H1 (cell line): ENCODE results near the gene CTBP2. TPM values are rescaled to one million over a fixed set of nuclear protein-coding genes. Genes with fewer than 3 reads are reported as not detected.

Experiments used
- CTCF ChIA-PET: fragments of 300-600 bp; sonication (Branson Sonifier 250); formaldehyde crosslinking; loops from one replicate; lab custom pipeline; 2021; ENCODE audit not compliant: partially characterized antibody; lab: Charles Lee
- POLR2A ChIA-PET: fragments of 300-600 bp; sonication (Branson Sonifier 250); formaldehyde crosslinking; loops from one replicate; lab custom pipeline; 2021; ENCODE audit warnings: inconsistent platforms; ENCODE audit not compliant: partially characterized antibody; lab: Charles Lee
- DNase-seq, 2 experiments: peaks; one replicate each; pipeline versions ENCODE4 v3.0.0 to v3.0.0-alpha.2; 2010 to 2022; ENCODE audit warnings: low spot score in 2 of 2, low read depth in 1 of 2, mixed read lengths in 1 of 2
- FAIRE-seq: peaks from 2 replicates; lab custom pipeline; 2011; peaks lifted over from hg19 to GRCh38; lab: Jason Lieb, UNC
- H2AFZ ChIP-seq: 2 replicates; pipeline ENCODE4 v1.8.1; 2012; ENCODE audit warnings: low read length, inconsistent platforms
- H2AK5ac ChIP-seq: 2 replicates; pipeline ENCODE4 v1.6.1; 2013; ENCODE audit warnings: low read depth, low read length
- H2BK120ac ChIP-seq: replicated peaks from 2 replicates; pipeline ENCODE3; 2013; ENCODE audit warnings: low read depth, low read length, inconsistent platforms
- H2BK12ac ChIP-seq: 2 replicates; pipeline ENCODE4 v1.6.1; 2013; ENCODE audit warnings: low read depth, low read length
- H2BK15ac ChIP-seq: 2 replicates; pipeline ENCODE4 v1.6.1; 2013; ENCODE audit warnings: low read length
- H2BK20ac ChIP-seq: 2 replicates; pipeline ENCODE4 v1.6.1; 2013; ENCODE audit warnings: low read length
- H2BK5ac ChIP-seq: 2 replicates; pipeline ENCODE4 v1.6.1; 2013; ENCODE audit warnings: low read depth, low read length
- H3K14ac ChIP-seq: 2 replicates; pipeline ENCODE4 v1.6.1; 2013; ENCODE audit warnings: inconsistent platforms; ENCODE audit not compliant: insufficient read length
- H3K18ac ChIP-seq: 2 replicates; pipeline ENCODE4 v1.6.1; 2013; ENCODE audit warnings: low read length; ENCODE audit errors: extremely low read depth
- H3K23ac ChIP-seq: 2 replicates; pipeline ENCODE4 v1.6.1; 2013; ENCODE audit warnings: inconsistent platforms; ENCODE audit not compliant: insufficient read length
- H3K23me2 ChIP-seq: 2 replicates; pipeline ENCODE4 v1.6.1; 2013; ENCODE audit warnings: low read depth, low read length
- H3K27ac ChIP-seq: 2 replicates; pipeline ENCODE4 v1.6.1; 2011; ENCODE audit warnings: low read depth, low read length, inconsistent platforms
- H3K27me3 ChIP-seq, 4 experiments: replicated peaks in 1 of 4; 1 replicate in 1 of 4; 2 replicates in 3 of 4; pipeline versions ENCODE4 v1.6.1 to v1.8.1; 2011 to 2013; ENCODE audit warnings: low read length in 3 of 4, mild to moderate bottlenecking in 3 of 4, inconsistent platforms in 2 of 4, mixed read lengths in 2 of 4, moderate library complexity in 1 of 4; ENCODE audit not compliant: control insufficient read depth in 3 of 4, insufficient read depth in 3 of 4; ENCODE audit errors: extremely low read depth in 1 of 4
- H3K36me3 ChIP-seq, 4 experiments: 2 replicates each; pipeline versions ENCODE4 v1.6.1 to v1.8.1; 2011 to 2013; ENCODE audit warnings: mild to moderate bottlenecking in 4 of 4, low read length in 3 of 4, moderate library complexity in 2 of 4, control low read depth in 1 of 4, inconsistent platforms in 1 of 4; ENCODE audit not compliant: insufficient read depth in 4 of 4, control insufficient read depth in 2 of 4
- H3K4ac ChIP-seq: replicated peaks from 2 replicates; pipeline ENCODE3; 2013; ENCODE audit warnings: low read length, low read depth, mixed read lengths, inconsistent platforms; ENCODE audit not compliant: insufficient read length
- H3K4me1 ChIP-seq, 4 experiments: replicated peaks in 1 of 4; 1 replicate in 1 of 4; 2 replicates in 3 of 4; pipeline versions ENCODE4 v1.6.1 to v1.8.1; 2011 to 2013; ENCODE audit warnings: low read length in 3 of 4, inconsistent platforms in 2 of 4, mixed read lengths in 1 of 4; ENCODE audit not compliant: insufficient read depth in 4 of 4, control insufficient read depth in 3 of 4
- H3K4me2 ChIP-seq, 2 experiments: 2 replicates each; pipeline versions ENCODE4 v1.6.1 to v1.8.1; 2011 to 2013; ENCODE audit warnings: low read depth in 2 of 2, low read length in 2 of 2, control low read depth in 1 of 2, inconsistent platforms in 1 of 2, mild to moderate bottlenecking in 1 of 2; ENCODE audit not compliant: insufficient read depth in 1 of 2
- H3K4me3 ChIP-seq, 4 experiments: fragments of 200-600, 300-600 bp in 1 of 4; sonication (generic), shearing (Covaris generic), sonication (Bioruptor Twin) in 1 of 4; 2 replicates each; pipeline versions ENCODE4 v1.5.1 to v1.8.1; 2011 to 2016; ENCODE audit warnings: low read length in 4 of 4, low read depth in 3 of 4, control low read depth in 2 of 4, inconsistent platforms in 2 of 4, mild to moderate bottlenecking in 2 of 4, mixed read lengths in 1 of 4, moderate library complexity in 1 of 4; ENCODE audit not compliant: insufficient read depth in 2 of 4; ENCODE audit errors: extremely low read depth in 1 of 4
- H3K56ac ChIP-seq: replicated peaks from 2 replicates; pipeline ENCODE3; 2013; ENCODE audit warnings: low read depth, mild to moderate bottlenecking, mixed read lengths, low read length, inconsistent platforms; ENCODE audit not compliant: insufficient read length
- H3K79me1 ChIP-seq: 2 replicates; pipeline ENCODE4 v1.6.1; 2013; ENCODE audit warnings: low read depth, low read length, control low read depth
- H3K79me2 ChIP-seq, 2 experiments: 2 replicates each; pipeline versions ENCODE4 v1.6.1 to v1.8.1; 2012 to 2013; ENCODE audit warnings: low read length in 2 of 2, mild to moderate bottlenecking in 2 of 2, inconsistent platforms in 1 of 2; ENCODE audit not compliant: insufficient read depth in 2 of 2, control insufficient read depth in 1 of 2
- H3K9ac ChIP-seq, 4 experiments: replicated peaks in 1 of 4; 1 replicate in 1 of 4; 2 replicates in 3 of 4; pipeline versions ENCODE4 v1.6.1 to v1.8.1; 2011 to 2013; ENCODE audit warnings: low read depth in 3 of 4, low read length in 3 of 4, control low read depth in 2 of 4, mild to moderate bottlenecking in 2 of 4, moderate library complexity in 2 of 4, inconsistent platforms in 1 of 4; ENCODE audit errors: extremely low read depth in 1 of 4
- H3K9me3 ChIP-seq, 2 experiments: 2 replicates each; pipeline versions ENCODE4 v1.6.1 to v1.8.1; 2012 to 2013; ENCODE audit warnings: mild to moderate bottlenecking in 2 of 2, moderate library complexity in 2 of 2, control low read depth in 1 of 2, inconsistent platforms in 1 of 2, low read depth in 1 of 2, low read length in 1 of 2, mixed read lengths in 1 of 2; ENCODE audit not compliant: insufficient read depth in 2 of 2
- H4K20me1 ChIP-seq, 2 experiments: replicated peaks in 1 of 2; 2 replicates each; pipeline versions ENCODE3 to v1.8.1; 2011 to 2013; ENCODE audit warnings: inconsistent platforms in 2 of 2, low read length in 2 of 2, mild to moderate bottlenecking in 1 of 2; ENCODE audit not compliant: insufficient read depth in 2 of 2, control insufficient read depth in 1 of 2
- H4K5ac ChIP-seq: 2 replicates; pipeline ENCODE4 v1.6.1; 2013; ENCODE audit warnings: low read length, low read depth, mixed read lengths, inconsistent platforms; ENCODE audit not compliant: insufficient read length
- H4K8ac ChIP-seq: 2 replicates; pipeline ENCODE4 v1.8.0; 2013; ENCODE audit warnings: mild to moderate bottlenecking, moderate library complexity, low read length, inconsistent platforms; ENCODE audit not compliant: insufficient read depth; ENCODE audit errors: extremely low read depth
- H4K91ac ChIP-seq: replicated peaks from 2 replicates; pipeline ENCODE3; 2013; ENCODE audit warnings: low read length, mixed read lengths, inconsistent platforms; ENCODE audit not compliant: insufficient read length
- ATF3 ChIP-seq: IDR thresholded peaks from 2 replicates; pipeline ENCODE4 v1.6.1; 2011; ENCODE audit warnings: low read depth, mild to moderate bottlenecking, low read length; ENCODE audit not compliant: insufficient read depth
- BRCA1 ChIP-seq: IDR thresholded peaks from 2 replicates; pipeline ENCODE4 v1.6.1; 2012; ENCODE audit warnings: low read depth, low read length, improper control_type of control experiment
- CHD1 ChIP-seq: IDR thresholded peaks from 2 replicates; pipeline ENCODE4 v1.6.1; 2012; ENCODE audit warnings: low read depth, low read length, improper control_type of control experiment
- EGR1 ChIP-seq: IDR thresholded peaks from 2 replicates; pipeline ENCODE4 v1.6.1; 2011; ENCODE audit warnings: low read depth, low read length, borderline replicate concordance
- HDAC2 ChIP-seq, 2 experiments: fragments of 300-600 bp in 1 of 2; sonication (generic) in 1 of 2; IDR thresholded peaks; 2 replicates each; pipeline ENCODE4 v1.6.1; 2011 to 2012; ENCODE audit warnings: low read depth in 2 of 2, low read length in 2 of 2, mild to moderate bottlenecking in 2 of 2, moderate library complexity in 2 of 2, borderline replicate concordance in 1 of 2, inconsistent platforms in 1 of 2
- POLR2AphosphoS5 ChIP-seq: IDR thresholded peaks from 2 replicates; pipeline ENCODE4 v1.6.1; 2011; ENCODE audit warnings: low read depth, low read length
- RBBP5 ChIP-seq: IDR thresholded peaks from 2 replicates; pipeline ENCODE4 v1.7.1; 2012; ENCODE audit warnings: low read depth, mild to moderate bottlenecking, inconsistent platforms, low read length, moderate library complexity, borderline replicate concordance
- SIX5 ChIP-seq: IDR thresholded peaks from 2 replicates; pipeline ENCODE4 v1.6.1; 2011; ENCODE audit warnings: mild to moderate bottlenecking, low read depth, low read length
- SP1 ChIP-seq: IDR thresholded peaks from 2 replicates; pipeline ENCODE4 v1.6.1; 2011; ENCODE audit warnings: low read depth, low read length
- SRF ChIP-seq: IDR thresholded peaks from 2 replicates; pipeline ENCODE4 v1.6.1; 2011; ENCODE audit warnings: mild to moderate bottlenecking, low read depth, low read length, moderate library complexity
- TAF7 ChIP-seq: optimal IDR thresholded peaks from 2 replicates; pipeline ENCODE3; 2011; ENCODE audit warnings: low read depth, mild to moderate bottlenecking, inconsistent platforms, low read length, moderate library complexity, borderline replicate concordance
- TBP ChIP-seq: IDR thresholded peaks from 2 replicates; pipeline ENCODE4 v1.6.1; 2011; ENCODE audit warnings: low read depth, low read length, improper control_type of control experiment
- TCF12 ChIP-seq: IDR thresholded peaks from 2 replicates; pipeline ENCODE4 v1.6.1; 2011; ENCODE audit warnings: low read depth, mild to moderate bottlenecking, low read length
- YY1 ChIP-seq: IDR thresholded peaks from 2 replicates; pipeline ENCODE4 v1.6.1; 2011; ENCODE audit warnings: low read depth, mild to moderate bottlenecking, low read length
- WGBS, 2 experiments: shearing (Covaris generic) in 1 of 2; methylation state at CpG; one replicate each; pipeline versions ENCODE4 v1.1.6 to v1.1.7; 2013 to 2015; ENCODE audit warnings: low lambda C conversion rate in 2 of 2, mixed read lengths in 2 of 2, inconsistent platforms in 1 of 2, low coverage in 1 of 2, missing lambda C conversion rate in 1 of 2; ENCODE audit not compliant: insufficient replicate concordance in 2 of 2, insufficient coverage in 1 of 2, insufficient read length in 1 of 2; ENCODE audit errors: extremely low coverage in 1 of 2, missing lambda C conversion rate in 1 of 2; 5-methylcytosine and 5-hydroxymethylcytosine counted together
- polyA plus RNA-seq, 7 experiments: library from polyadenylated mRNA; depleted of rRNA in 3 of 7; stranded (reverse) in 5 of 7; unstranded in 2 of 7; fragments of >200 nt in 5 of 7; fragments of 200-250 nt in 2 of 7; gene quantifications; 1 replicate in 5 of 7; 2 replicates in 1 of 7; 4 replicates in 1 of 7; pipeline versions ENCODE4 v1.2.1 to v1.2.3, GENCODE V29; 2011 to 2013; ENCODE audit warnings: missing spikeins in 2 of 7, mixed read lengths in 2 of 7
- total RNA-seq: library from RNA; stranded (reverse); fragmentation: NEBNext Ultra II Directional; extraction: Animal tissue kit (Norgen Biotek cat#: 25700); gene quantifications from 2 replicates; pipeline ENCODE4 v1.2.1, GENCODE V29; 2021

The CTBP2 gene
- total and polyA plus RNA-seq, 2 of the 8 experiments (the other 6 are each of a cell fraction or from before 2014, with no cell fraction given) = 208 to 221 TPM

- H2BK120ac ChIP-seq = no peak overlapping the region
- H3K14ac ChIP-seq = no peak overlapping the region
- no peak overlapping the region for H4K5ac ChIP-seq
- 93% methylated on average over 14 of the region's 14 CpGs; no CpG with 5 or more reads in 1 of the 2 experiments for WGBS, 2 experiments
- H4K91ac ChIP-seq = no peak overlapping the region
- H2BK15ac ChIP-seq = no peak overlapping the region
- no peaks in the 10 kb centered on the region for H3K23me2 ChIP-seq
- H3K79me2 ChIP-seq = peaks cover 11 to 99% of the 10 kb centered on the region in 2 experiments
- H2BK20ac ChIP-seq = no peak overlapping the region
- no peak overlapping the region for H2AFZ ChIP-seq
- H3K23ac ChIP-seq = no peak overlapping the region
- H3K9me3 ChIP-seq = no peaks in the 10 kb centered on the region
- no peak overlapping the region for H3K4ac ChIP-seq
- no peak overlapping the region for H3K9ac ChIP-seq
- FAIRE-seq = no peak
- H4K20me1 ChIP-seq = peaks cover 41 to 48% of the 10 kb centered on the region in 2 experiments
- no peak overlapping the region for H4K8ac ChIP-seq
- no peak for DNase-seq
- no peak overlapping the region for H3K4me2 ChIP-seq
- no peak overlapping the region for H2BK5ac ChIP-seq
- H2BK12ac ChIP-seq = no peak overlapping the region
- H2AK5ac ChIP-seq = no peak overlapping the region
- H3K4me3 ChIP-seq = no peak overlapping the region
- peaks cover 0 to 8% (median 0%) of the 10 kb centered on the region in 4 experiments; a peak in 2 of 8 replicates for H3K36me3 ChIP-seq
- H3K79me1 ChIP-seq = peaks cover 23% of the 10 kb centered on the region
- H3K27ac ChIP-seq = no peak overlapping the region
- ChIA-PET CTCF (interaction anchor here (1.4 to 4.8 kb wide), 3 partner anchors 12 to 57 kb away, joined by 3 to 110 read pairs (median 8); no protein-coding TSS in a partner anchor), POLR2A (no interaction called here)
- H3K56ac ChIP-seq = no peak overlapping the region
- TF ChIP-seq TCF12 (no peak), SRF (no peak), RBBP5 (no peak), SIX5 (no peak), HDAC2 (IDR thresholded peaks at IDR 0.05; ENCODE audit: borderline replicate concordance in 1 of 2, low read depth in 2 of 2, low read length in 2 of 2) (no peak), CHD1 (no peak), TBP (no peak), SP1 (no peak), TAF7 (no peak), POLR2AphosphoS5 (no peak), EGR1 (no peak), YY1 (no peak), ATF3 (no peak), BRCA1 (no peak)
- H3K4me1 ChIP-seq = peaks cover 3 to 18% (median 14%) of the 10 kb centered on the region in 4 experiments
- H3K18ac ChIP-seq = no peak overlapping the region
- no peaks in the 10 kb centered on the region for H3K27me3 ChIP-seq
These were observed 110.0 kb downstream of the CTBP2 start for GRCh38 chr10:125050383-125050782.
